ENCODE results near the gene ATCAY. TPM values are rescaled to one million over a fixed set of nuclear protein-coding genes. Genes with fewer than 3 reads are reported as not detected.
"Not testable (repeated sequence)": the region's sequence is repeated elsewhere in the genome, so short reads cannot be mapped to it uniquely, and the experiment has no call there.

Gene ATCAY
- total and polyA plus RNA-seq, 5 donors, result 0.05 TPM; not detected in 4

GRCh38 chr19:3938300-3938950 lies 57.9 kb downstream of the ATCAY start:
- H3K27ac ChIP-seq (ENCODE audit: low read length); ATAC-seq; intact Hi-C loops (cut with DNase I); H3K4me3 ChIP-seq (ENCODE audit: low read length); H3K4me1 ChIP-seq (ENCODE audit: control insufficient read depth, insufficient read depth, low read length); H3K9me3 ChIP-seq (ENCODE audit: control insufficient read depth, low read length); H3K27me3 ChIP-seq (ENCODE audit: control insufficient read depth, insufficient read depth): not testable (repeated sequence)
- DNase-seq, result peak in 1 of 3 donors; percentile 47
- 90% methylated on average over 22 of the region's 22 CpGs for whole genome bisulfite sequencing

- peak overlapping the region; percentile 75 for H3K27ac ChIP-seq (ENCODE audit: low read length)
- no peak overlapping the region for H3K4me3 ChIP-seq (ENCODE audit: low read length)
- peak; percentile 59 to 77 for ATAC-seq
- WGBS, result 54% methylated on average over 8 of the region's 8 CpGs
- no peaks in the 10 kb centered on the region for H3K9me3 ChIP-seq (ENCODE audit: control insufficient read depth, low read length)
- intact Hi-C loops (cut with DNase I), result no loop called here
- no peaks in the 10 kb centered on the region for H3K27me3 ChIP-seq (ENCODE audit: control insufficient read depth, insufficient read depth)
- no peaks in the 10 kb centered on the region for H3K4me1 ChIP-seq (ENCODE audit: control insufficient read depth, insufficient read depth, low read length)
- DNase-seq, result peak in 2 of 3 donors; percentile 69 to 73
Measured at GRCh38 chr19:3942790-3943409, 62.4 kb downstream of the ATCAY start.

GRCh38 chr19:3944018-3944721 lies 63.7 kb downstream of the ATCAY start:
- peak overlapping the region; percentile 58 for H3K27ac ChIP-seq (ENCODE audit: low read length)

GRCh38 chr19:3945838-3946237 lies 65.4 kb downstream of the ATCAY start:
- ATAC-seq (no peak), DNase-seq (no peak)
- intact Hi-C loops (cut with DNase I), result no loop called here
- Histone ChIP-seq H3K4me1 (ENCODE audit: control insufficient read depth, insufficient read depth, low read length) (no peaks in the 10 kb centered on the region), H3K27ac (ENCODE audit: low read length) (peak overlapping the region; percentile 38), H3K27me3 (ENCODE audit: control insufficient read depth, insufficient read depth) (no peaks in the 10 kb centered on the region), H3K9me3 (ENCODE audit: control insufficient read depth, low read length) (no peaks in the 10 kb centered on the region), H3K4me3 (ENCODE audit: low read length) (no peak overlapping the region)
- WGBS, result 44% methylated on average over 2 of the region's 2 CpGs

More at GRCh38 chr19:3944018-3944721, 63.7 kb downstream of the ATCAY start:
- Histone ChIP-seq H3K9me3 (ENCODE audit: control insufficient read depth, low read length) (no peaks in the 10 kb centered on the region), H3K4me3 (ENCODE audit: low read length) (no peak overlapping the region), H3K27me3 (ENCODE audit: control insufficient read depth, insufficient read depth) (no peaks in the 10 kb centered on the region), H3K4me1 (ENCODE audit: control insufficient read depth, insufficient read depth, low read length) (no peaks in the 10 kb centered on the region)
- DNase-seq (no peak), ATAC-seq (no peak)
- intact Hi-C loops (cut with DNase I), result no loop called here
- WGBS, result 71% methylated on average over 11 of the region's 11 CpGs

- H3K4me1 ChIP-seq (ENCODE audit: control insufficient read depth, insufficient read depth, low read length); H3K27ac ChIP-seq (ENCODE audit: low read length); ATAC-seq; H3K9me3 ChIP-seq (ENCODE audit: control insufficient read depth, low read length); intact Hi-C loops (cut with DNase I); H3K4me3 ChIP-seq (ENCODE audit: low read length); H3K27me3 ChIP-seq (ENCODE audit: control insufficient read depth, insufficient read depth): not testable (repeated sequence)
- WGBS, result 91% methylated on average over 15 of the region's 15 CpGs
- DNase-seq, result peak in 1 of 3 donors; percentile 13
Measured at GRCh38 chr19:3947316-3947933, 66.9 kb downstream of the ATCAY start.

GRCh38 chr19:3949294-3949693 lies 68.8 kb downstream of the ATCAY start:
- H3K4me3 ChIP-seq (ENCODE audit: low read length), result no peak overlapping the region
- intact Hi-C loops (cut with DNase I), result no loop called here
- H3K27ac ChIP-seq (ENCODE audit: low read length), result peak overlapping the region; percentile 76

GRCh38 chr19:3949997-3950859 lies 69.7 kb downstream of the ATCAY start:
- Histone ChIP-seq H3K27me3 (ENCODE audit: control insufficient read depth, insufficient read depth) (no peaks in the 10 kb centered on the region), H3K27ac (ENCODE audit: low read length) (peak overlapping the region; percentile 84), H3K4me3 (ENCODE audit: low read length) (peak overlapping the region; percentile 40), H3K4me1 (ENCODE audit: control insufficient read depth, insufficient read depth, low read length) (no peaks in the 10 kb centered on the region), H3K9me3 (ENCODE audit: control insufficient read depth, low read length) (no peaks in the 10 kb centered on the region)
- WGBS, result 42% methylated on average over 20 of the region's 20 CpGs
- intact Hi-C loops (cut with DNase I), result no loop called here
- peak; percentile 42 to 44 for ATAC-seq
- DNase-seq, result peak in 2 of 3 donors; percentile 65 to 77

More at GRCh38 chr19:3949294-3949693, 68.8 kb downstream of the ATCAY start:
- Histone ChIP-seq H3K27me3 (ENCODE audit: control insufficient read depth, insufficient read depth) (no peaks in the 10 kb centered on the region), H3K9me3 (ENCODE audit: control insufficient read depth, low read length) (no peaks in the 10 kb centered on the region), H3K4me1 (ENCODE audit: control insufficient read depth, insufficient read depth, low read length) (no peaks in the 10 kb centered on the region)
- ATAC-seq (peak; percentile 11 to 20), DNase-seq (no peak)
- 63% methylated on average over 11 of the region's 11 CpGs for WGBS

- peak; percentile 61 to 73 for ATAC-seq
- peak; percentile 61 to 88 (median 80) for DNase-seq
- intact Hi-C loops (cut with DNase I), result no loop called here
- Histone ChIP-seq H3K4me1 (ENCODE audit: control insufficient read depth, insufficient read depth, low read length) (no peaks in the 10 kb centered on the region), H3K4me3 (ENCODE audit: low read length) (peak overlapping the region; percentile 40), H3K27me3 (ENCODE audit: control insufficient read depth, insufficient read depth) (no peaks in the 10 kb centered on the region), H3K27ac (ENCODE audit: low read length) (peak overlapping the region; percentile 89), H3K9me3 (ENCODE audit: control insufficient read depth, low read length) (no peaks in the 10 kb centered on the region)
- WGBS, result 23% methylated on average over 41 of the region's 41 CpGs
Measured at GRCh38 chr19:3950871-3951861, 70.7 kb downstream of the ATCAY start.

GRCh38 chr19:3952755-3953276 lies 72.3 kb downstream of the ATCAY start:
- H3K27ac ChIP-seq (ENCODE audit: low read length), result peak overlapping the region; percentile 74
- H3K4me1 ChIP-seq (ENCODE audit: control insufficient read depth, insufficient read depth, low read length); H3K27me3 ChIP-seq (ENCODE audit: control insufficient read depth, insufficient read depth); ATAC-seq; DNase-seq; H3K4me3 ChIP-seq (ENCODE audit: low read length); intact Hi-C loops (cut with DNase I); H3K9me3 ChIP-seq (ENCODE audit: control insufficient read depth, low read length): not testable (repeated sequence)
- 72% methylated on average over 9 of the region's 9 CpGs for WGBS

All from right cardiac atrium (tissue), 5 donors.